HL-60 (cell line): Measurements from ENCODE around the gene NCOR2.

Experiments
- DNase-seq, 2 experiments: peaks; one replicate each; pipeline ENCODE4 v3.0.0-alpha.2; 2010 to 2020; ENCODE audit warnings: low read depth in 1 of 2, low spot score in 1 of 2
- H3K27ac ChIP-seq: fragments of 250-450 bp; sonication (Bioruptor Pico); replicated peaks from 2 replicates; pipeline ENCODE4 v1.5.1; 2020; ENCODE audit warnings: mild to moderate bottlenecking, moderate library complexity
- H3K27me3 ChIP-seq: fragments of 250-450 bp; sonication (Bioruptor Pico); 2 replicates; pipeline ENCODE4 v1.5.1; 2021; ENCODE audit warnings: mild to moderate bottlenecking, moderate library complexity; ENCODE audit not compliant: insufficient read depth, poor library complexity, severe bottlenecking
- H3K4me3 ChIP-seq: replicated peaks from 2 replicates; pipeline ENCODE4 v1.5.1; 2011; ENCODE audit warnings: mild to moderate bottlenecking, control low read depth, low read length; ENCODE audit not compliant: insufficient read depth
- CTCF ChIP-seq: IDR thresholded peaks from one replicate; pipeline ENCODE4 v1.5.1; 2011; ENCODE audit warnings: low read length, control low read depth, inconsistent platforms; ENCODE audit not compliant: insufficient read depth
- GABPA ChIP-seq: IDR thresholded peaks from 2 replicates; pipeline ENCODE4 v1.6.1; 2012; ENCODE audit warnings: low read depth
- POLR2AphosphoS5 ChIP-seq: IDR thresholded peaks from 2 replicates; pipeline ENCODE4 v1.6.1; 2012; ENCODE audit warnings: low read depth
- REST ChIP-seq: IDR thresholded peaks from 2 replicates; pipeline ENCODE4 v1.6.1; 2012; ENCODE audit warnings: low read depth; ENCODE audit not compliant: insufficient replicate concordance
- SPI1 ChIP-seq: IDR thresholded peaks from 2 replicates; pipeline ENCODE4 v1.6.1; 2012; ENCODE audit warnings: low read depth, mild to moderate bottlenecking, borderline replicate concordance

The NCOR2 gene

DNA sequence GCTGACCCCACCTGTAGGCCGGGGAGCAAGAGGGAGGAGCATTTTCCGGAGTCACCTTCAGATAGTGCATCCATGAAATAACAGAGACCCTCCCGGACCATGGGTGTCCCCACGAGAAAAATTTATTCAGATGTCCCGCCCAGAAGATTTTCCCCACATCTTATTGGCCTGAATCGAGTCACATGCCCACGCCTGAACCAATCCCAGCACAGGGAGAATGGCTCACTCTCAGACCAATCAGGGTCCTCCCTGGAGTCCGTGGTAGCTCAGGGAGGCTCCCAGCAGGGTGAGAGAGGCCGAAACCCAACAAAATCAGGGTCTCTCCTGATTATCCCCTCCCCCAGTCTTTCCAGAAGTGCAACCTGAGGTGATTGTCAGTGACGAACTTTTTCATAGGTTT, 16.4 kb upstream of the NCOR2 start:
- TF ChIP-seq POLR2AphosphoS5, result no peak
- no peak for TF ChIP-seq SPI1
- no peak for TF ChIP-seq CTCF
- TF ChIP-seq REST, result no peak
- no peak for TF ChIP-seq GABPA
- Histone ChIP-seq H3K27ac (no peak overlapping the region), H3K4me3 (no peak overlapping the region), H3K27me3 (no peaks in the 10 kb centered on the region)
- no peak for DNase-seq

GRCh38 chr12:124582108-124582424, 14.7 kb upstream of the NCOR2 start:
- Histone ChIP-seq H3K27me3 (no peaks in the 10 kb centered on the region), H3K27ac (no peak overlapping the region), H3K4me3 (no peak overlapping the region)
- peak in 1 of 2 experiments; percentile 52 for DNase-seq
- TF ChIP-seq REST (no peak), GABPA (no peak), POLR2AphosphoS5 (no peak), SPI1 (no peak; the same call in 1 of the 2 replicates), CTCF (no peak)

GRCh38 chr12:124581307-124582107, 14.1 kb upstream of the NCOR2 start:
- H3K27ac ChIP-seq, result no peak overlapping the region
- no peaks in the 10 kb centered on the region for H3K27me3 ChIP-seq
- H3K4me3 ChIP-seq, result no peak overlapping the region
- TF ChIP-seq SPI1 (peak; percentile 27; the same call in 1 of the 2 replicates), POLR2AphosphoS5 (no peak), REST (no peak), GABPA (no peak), CTCF (no peak)
- DNase-seq, result no peak
